ENCODE measurements around the gene PACS1. TPM values are rescaled to one million over a fixed set of nuclear protein-coding genes. Genes with fewer than 3 reads are reported as not detected.

The PACS1 gene
- total RNA-seq, 3 donors from 2014 or later, result 43.4 to 46.3 (median 44.8) TPM

- DNase-seq (no peak), ATAC-seq (no peak)
- Mint-ChIP-seq H3K9me3 (no peaks in the 10 kb centered on the region), H3K36me3 (ENCODE audit: insufficient read depth) (peaks cover 18% of the 10 kb centered on the region), H3K27me3 (ENCODE audit: low read depth) (no peaks in the 10 kb centered on the region), H3K4me1 (ENCODE audit: low read depth) (peaks cover 48% of the 10 kb centered on the region), H3K4me3 (no peak overlapping the region)
These were observed 74.1 kb downstream of the PACS1 start for GRCh38 chr11:66143996-66144678.

- no peak for DNase-seq
- no peak for ATAC-seq
- Mint-ChIP-seq H3K4me3 (no peak overlapping the region), H3K27me3 (ENCODE audit: low read depth) (no peaks in the 10 kb centered on the region), H3K9me3 (no peaks in the 10 kb centered on the region), H3K4me1 (ENCODE audit: low read depth) (peaks cover 51% of the 10 kb centered on the region), H3K36me3 (ENCODE audit: insufficient read depth) (peaks cover 14% of the 10 kb centered on the region)
These were observed 76.0 kb downstream of the PACS1 start for GRCh38 chr11:66146074-66146473.

- Mint-ChIP-seq H3K4me3 (no peak overlapping the region), H3K4me1 (ENCODE audit: low read depth) (peaks cover 56% of the 10 kb centered on the region)
- no peak for DNase-seq
These were observed 76.9 kb downstream of the PACS1 start for GRCh38 chr11:66146940-66147339.

GRCh38 chr11:66150140-66150539, 80.1 kb downstream of the PACS1 start:
- ATAC-seq (no peak), DNase-seq (no peak)
- Mint-ChIP-seq H3K4me3 (no peak overlapping the region), H3K9me3 (no peaks in the 10 kb centered on the region), H3K27me3 (ENCODE audit: low read depth) (no peaks in the 10 kb centered on the region), H3K4me1 (ENCODE audit: low read depth) (peaks cover 39% of the 10 kb centered on the region), H3K36me3 (ENCODE audit: insufficient read depth) (peaks cover 25% of the 10 kb centered on the region)

More at GRCh38 chr11:66146940-66147339, 76.9 kb downstream of the PACS1 start:
- no peaks in the 10 kb centered on the region for H3K9me3 Mint-ChIP-seq
- no peaks in the 10 kb centered on the region for H3K27me3 Mint-ChIP-seq (ENCODE audit: low read depth)
- no peak for ATAC-seq
- H3K36me3 Mint-ChIP-seq (ENCODE audit: insufficient read depth), result peaks cover 20% of the 10 kb centered on the region

- Mint-ChIP-seq H3K4me3 (no peak overlapping the region), H3K4me1 (ENCODE audit: low read depth) (peaks cover 37% of the 10 kb centered on the region), H3K27me3 (ENCODE audit: low read depth) (no peaks in the 10 kb centered on the region), H3K9me3 (no peaks in the 10 kb centered on the region), H3K36me3 (ENCODE audit: insufficient read depth) (peaks cover 19% of the 10 kb centered on the region)
- ATAC-seq, result no peak
- no peak for DNase-seq
These were observed 80.7 kb downstream of the PACS1 start for GRCh38 chr11:66150725-66151124.

GRCh38 chr11:66151273-66151672, 81.2 kb downstream of the PACS1 start:
- DNase-seq (no peak), ATAC-seq (no peak)
- Mint-ChIP-seq H3K4me3 (no peak overlapping the region), H3K4me1 (ENCODE audit: low read depth) (peaks cover 33% of the 10 kb centered on the region), H3K27me3 (ENCODE audit: low read depth) (no peaks in the 10 kb centered on the region), H3K9me3 (no peaks in the 10 kb centered on the region), H3K36me3 (ENCODE audit: insufficient read depth) (peaks cover 16% of the 10 kb centered on the region)

- no peak overlapping the region for H3K4me3 Mint-ChIP-seq
- no peak for DNase-seq
- H3K4me1 Mint-ChIP-seq (ENCODE audit: low read depth), result peaks cover 50% of the 10 kb centered on the region
- no peaks in the 10 kb centered on the region for H3K9me3 Mint-ChIP-seq
- H3K27me3 Mint-ChIP-seq (ENCODE audit: low read depth), result no peaks in the 10 kb centered on the region
- H3K36me3 Mint-ChIP-seq (ENCODE audit: insufficient read depth), result peaks cover 14% of the 10 kb centered on the region
- ATAC-seq, result no peak
These were observed 84.0 kb downstream of the PACS1 start for GRCh38 chr11:66154109-66154508.

GRCh38 chr11:66155387-66156073, 85.5 kb downstream of the PACS1 start:
- DNase-seq (no peak), ATAC-seq (no peak)
- Mint-ChIP-seq H3K27me3 (ENCODE audit: low read depth) (no peaks in the 10 kb centered on the region), H3K4me1 (ENCODE audit: low read depth) (peaks cover 50% of the 10 kb centered on the region), H3K9me3 (no peaks in the 10 kb centered on the region), H3K4me3 (no peak overlapping the region), H3K36me3 (ENCODE audit: insufficient read depth) (peaks cover 14% of the 10 kb centered on the region)

GRCh38 chr11:66157182-66157864, 87.3 kb downstream of the PACS1 start:
- Mint-ChIP-seq H3K9me3 (no peaks in the 10 kb centered on the region), H3K36me3 (ENCODE audit: insufficient read depth) (peaks cover 8% of the 10 kb centered on the region), H3K4me3 (no peak overlapping the region), H3K27me3 (ENCODE audit: low read depth) (no peaks in the 10 kb centered on the region), H3K4me1 (ENCODE audit: low read depth) (peaks cover 52% of the 10 kb centered on the region)
- ATAC-seq, result peak; percentile 76 to 82
- DNase-seq, result no peak

GRCh38 chr11:66158156-66158555, 88.1 kb downstream of the PACS1 start:
- peaks cover 50% of the 10 kb centered on the region for H3K4me1 Mint-ChIP-seq (ENCODE audit: low read depth)
- ATAC-seq (no peak), DNase-seq (no peak)
- H3K27me3 Mint-ChIP-seq (ENCODE audit: low read depth), result no peaks in the 10 kb centered on the region
- H3K9me3 Mint-ChIP-seq, result no peaks in the 10 kb centered on the region
- no peak overlapping the region for H3K4me3 Mint-ChIP-seq
- H3K36me3 Mint-ChIP-seq (ENCODE audit: insufficient read depth), result peaks cover 3% of the 10 kb centered on the region

- H3K27me3 Mint-ChIP-seq (ENCODE audit: low read depth), result no peaks in the 10 kb centered on the region
- no peaks in the 10 kb centered on the region for H3K9me3 Mint-ChIP-seq
- peaks cover 3% of the 10 kb centered on the region for H3K36me3 Mint-ChIP-seq (ENCODE audit: insufficient read depth)
- ATAC-seq (no peak), DNase-seq (no peak)
- no peak overlapping the region for H3K4me3 Mint-ChIP-seq
- H3K4me1 Mint-ChIP-seq (ENCODE audit: low read depth), result peaks cover 57% of the 10 kb centered on the region
These were observed 89.4 kb downstream of the PACS1 start for GRCh38 chr11:66159324-66159984.

GRCh38 chr11:66160709-66161108, 90.6 kb downstream of the PACS1 start:
- Mint-ChIP-seq H3K9me3 (no peaks in the 10 kb centered on the region), H3K4me3 (no peak overlapping the region), H3K27me3 (ENCODE audit: low read depth) (no peaks in the 10 kb centered on the region), H3K4me1 (ENCODE audit: low read depth) (peaks cover 62% of the 10 kb centered on the region), H3K36me3 (ENCODE audit: insufficient read depth) (peaks cover 10% of the 10 kb centered on the region)
- ATAC-seq, result no peak
- DNase-seq, result no peak

GRCh38 chr11:66168289-66168688, 98.2 kb downstream of the PACS1 start:
- Mint-ChIP-seq H3K4me1 (ENCODE audit: low read depth) (peaks cover 54% of the 10 kb centered on the region), H3K27me3 (ENCODE audit: low read depth) (no peaks in the 10 kb centered on the region), H3K9me3 (no peaks in the 10 kb centered on the region), H3K4me3 (no peak overlapping the region), H3K36me3 (ENCODE audit: insufficient read depth) (peaks cover 19% of the 10 kb centered on the region)
- DNase-seq (no peak), ATAC-seq (peak in 1 of 2 donors; percentile 54)

GRCh38 chr11:66172146-66172545, 102.1 kb downstream of the PACS1 start:
- ATAC-seq (peak; percentile 74 to 92), DNase-seq (no peak)
- Mint-ChIP-seq H3K4me1 (ENCODE audit: low read depth) (peaks cover 42% of the 10 kb centered on the region), H3K9me3 (no peaks in the 10 kb centered on the region), H3K27me3 (ENCODE audit: low read depth) (no peaks in the 10 kb centered on the region), H3K4me3 (no peak overlapping the region), H3K36me3 (ENCODE audit: insufficient read depth) (peaks cover 14% of the 10 kb centered on the region)
